HG02623 (cell line): ENCODE results near the gene WDR5.

Source experiments
- ATAC-seq: cut with Tn5 transposase; IDR thresholded peaks from one replicate; pipeline ENCODE4 v1.9.1; 2021; ENCODE audit warnings: moderate library complexity; ENCODE audit not compliant: unreplicated experiment

WDR5 gene

GRCh38 chr9:134172198-134173126, 36.6 kb downstream of the WDR5 start:
- no peak for ATAC-seq

- ATAC-seq, result no peak
These were observed 37.5 kb downstream of the WDR5 start for GRCh38 chr9:134173127-134174072.

- ATAC-seq, result no peak
These were observed 38.2 kb downstream of the WDR5 start for GRCh38 chr9:134174073-134174449.

GRCh38 chr9:134174526-134175290, 38.8 kb downstream of the WDR5 start:
- no peak for ATAC-seq

GRCh38 chr9:134175291-134175807, 39.5 kb downstream of the WDR5 start:
- no peak for ATAC-seq

- ATAC-seq, result no peak
These were observed 40.1 kb downstream of the WDR5 start for GRCh38 chr9:134175808-134176598.

- no peak for ATAC-seq
These were observed 40.7 kb downstream of the WDR5 start for GRCh38 chr9:134176599-134176968.

GRCh38 chr9:134177186-134177585, 41.3 kb downstream of the WDR5 start:
- ATAC-seq, result no peak

- no peak for ATAC-seq
These were observed 41.9 kb downstream of the WDR5 start for GRCh38 chr9:134177624-134178393.

- no peak for ATAC-seq
These were observed 42.5 kb downstream of the WDR5 start for GRCh38 chr9:134178394-134178767.

- ATAC-seq, result no peak
These were observed 43.1 kb downstream of the WDR5 start for GRCh38 chr9:134178768-134179551.

- ATAC-seq, result no peak
These were observed 43.7 kb downstream of the WDR5 start for GRCh38 chr9:134179595-134179917.

- no peak for ATAC-seq
These were observed 44.3 kb downstream of the WDR5 start for GRCh38 chr9:134179918-134180785.

GRCh38 chr9:134180786-134181647, 45.1 kb downstream of the WDR5 start:
- ATAC-seq, result no peak

- ATAC-seq, result no peak
These were observed 45.8 kb downstream of the WDR5 start for GRCh38 chr9:134181648-134182034.

- ATAC-seq, result no peak
These were observed 46.7 kb downstream of the WDR5 start for GRCh38 chr9:134182554-134183085.
